Activated T-cell treated with anti-CD3 and anti-CD28 coated beads, Interleukin-2, amount 50 U/mL, for 24 hours (primary cell): Measurements from ENCODE around the gene CDKL1.
A peak's percentile ranks its signal among the peaks of the same experiment; 100 is the strongest.

Experiments
- DNase-seq: peaks from one replicate; pipeline ENCODE4 v3.0.0-alpha.2; 2020
- H3K27ac Mint-ChIP-seq: 2 replicates; pipeline ENCODE4 v1.8.0; 2020; ENCODE audit warnings: mild to moderate bottlenecking, mixed read lengths
- H3K27me3 Mint-ChIP-seq: 2 replicates; pipeline ENCODE4 v1.8.0; 2020; ENCODE audit warnings: mixed read lengths
- H3K36me3 Mint-ChIP-seq: 2 replicates; pipeline ENCODE4 v1.8.0; 2020; ENCODE audit warnings: low read depth, mixed read lengths
- H3K4me1 Mint-ChIP-seq: 2 replicates; pipeline ENCODE4 v1.8.0; 2020; ENCODE audit warnings: low read depth, mixed read lengths
- H3K4me3 Mint-ChIP-seq: 2 replicates; pipeline ENCODE4 v1.8.0; 2020; ENCODE audit warnings: mild to moderate bottlenecking, moderate library complexity, mixed read lengths
- H3K9me3 Mint-ChIP-seq: 2 replicates; pipeline ENCODE4 v1.8.0; 2020; ENCODE audit warnings: mixed read lengths

Gene CDKL1

GRCh38 chr14:50398189-50398580 is 1.5 kb upstream of the CDKL1 start:
- H3K4me1 Mint-ChIP-seq: peaks cover 18% of the 10 kb centered on the region

GRCh38 chr14:50397390-50398188 is 908 bp upstream of the CDKL1 start:
- peaks cover 18% of the 10 kb centered on the region for H3K4me1 Mint-ChIP-seq
- DNase-seq: no peak
- H3K27me3 Mint-ChIP-seq: peaks cover 3% of the 10 kb centered on the region
- peak overlapping the region; percentile 82 for H3K4me3 Mint-ChIP-seq
- H3K27ac Mint-ChIP-seq: peak overlapping the region; percentile 24
- no peaks in the 10 kb centered on the region for H3K9me3 Mint-ChIP-seq
- peaks cover 2% of the 10 kb centered on the region for H3K36me3 Mint-ChIP-seq

More at GRCh38 chr14:50398189-50398580, 1.5 kb upstream of the CDKL1 start:
- Mint-ChIP-seq H3K36me3 (peaks cover 2% of the 10 kb centered on the region), H3K9me3 (no peaks in the 10 kb centered on the region), H3K27me3 (peaks cover 3% of the 10 kb centered on the region), H3K4me3 (no peak overlapping the region), H3K27ac (no peak overlapping the region)
- no peak for DNase-seq

GRCh38 chr14:50395448-50395847 is 1.2 kb downstream of the CDKL1 start:
- Mint-ChIP-seq H3K27me3 (peaks cover 3% of the 10 kb centered on the region), H3K27ac (no peak overlapping the region), H3K4me3 (peak overlapping the region; percentile 82), H3K36me3 (peaks cover 2% of the 10 kb centered on the region), H3K9me3 (no peaks in the 10 kb centered on the region), H3K4me1 (peaks cover 18% of the 10 kb centered on the region)
- DNase-seq: no peak

GRCh38 chr14:50394713-50395112 is 2.0 kb downstream of the CDKL1 start:
- DNase-seq: no peak
- Mint-ChIP-seq H3K36me3 (peaks cover 2% of the 10 kb centered on the region), H3K4me1 (peaks cover 18% of the 10 kb centered on the region), H3K4me3 (no peak overlapping the region), H3K27ac (no peak overlapping the region), H3K9me3 (no peaks in the 10 kb centered on the region), H3K27me3 (peaks cover 3% of the 10 kb centered on the region)

- DNase-seq: no peak
Observed at GRCh38 chr14:50389668-50390441, 6.8 kb downstream of the CDKL1 start.

GRCh38 chr14:50388256-50388931 is 8.3 kb downstream of the CDKL1 start:
- Mint-ChIP-seq H3K27ac (no peak overlapping the region), H3K36me3 (no peaks in the 10 kb centered on the region), H3K4me1 (no peaks in the 10 kb centered on the region), H3K9me3 (no peaks in the 10 kb centered on the region), H3K27me3 (no peaks in the 10 kb centered on the region), H3K4me3 (no peak overlapping the region)
- no peak for DNase-seq

More at GRCh38 chr14:50389668-50390441, 6.8 kb downstream of the CDKL1 start:
- Mint-ChIP-seq H3K4me3 (no peak overlapping the region), H3K27ac (no peak overlapping the region), H3K9me3 (no peaks in the 10 kb centered on the region), H3K4me1 (peaks cover 1% of the 10 kb centered on the region), H3K27me3 (no peaks in the 10 kb centered on the region), H3K36me3 (no peaks in the 10 kb centered on the region)

- Mint-ChIP-seq H3K4me3 (no peak overlapping the region), H3K9me3 (no peaks in the 10 kb centered on the region), H3K27ac (no peak overlapping the region), H3K27me3 (no peaks in the 10 kb centered on the region), H3K4me1 (no peaks in the 10 kb centered on the region), H3K36me3 (no peaks in the 10 kb centered on the region)
- DNase-seq: no peak
Observed at GRCh38 chr14:50387548-50387947, 9.1 kb downstream of the CDKL1 start.

GRCh38 chr14:50383618-50384225 is 13.0 kb downstream of the CDKL1 start:
- Mint-ChIP-seq H3K36me3 (no peaks in the 10 kb centered on the region), H3K4me1 (no peaks in the 10 kb centered on the region), H3K4me3 (no peak overlapping the region), H3K27ac (no peak overlapping the region), H3K9me3 (no peaks in the 10 kb centered on the region), H3K27me3 (no peaks in the 10 kb centered on the region)
- no peak for DNase-seq

GRCh38 chr14:50381823-50382287 is 14.8 kb downstream of the CDKL1 start:
- DNase-seq: no peak
- Mint-ChIP-seq H3K4me1 (no peaks in the 10 kb centered on the region), H3K9me3 (no peaks in the 10 kb centered on the region), H3K27me3 (no peaks in the 10 kb centered on the region), H3K36me3 (no peaks in the 10 kb centered on the region), H3K27ac (no peak overlapping the region), H3K4me3 (no peak overlapping the region)

GRCh38 chr14:50381008-50381407 is 15.7 kb downstream of the CDKL1 start:
- DNase-seq: no peak
- Mint-ChIP-seq H3K36me3 (no peaks in the 10 kb centered on the region), H3K27me3 (no peaks in the 10 kb centered on the region), H3K4me3 (no peak overlapping the region), H3K9me3 (no peaks in the 10 kb centered on the region), H3K27ac (no peak overlapping the region), H3K4me1 (no peaks in the 10 kb centered on the region)

- H3K4me1 Mint-ChIP-seq: no peaks in the 10 kb centered on the region
- DNase-seq: no peak
- no peaks in the 10 kb centered on the region for H3K9me3 Mint-ChIP-seq
- no peaks in the 10 kb centered on the region for H3K27me3 Mint-ChIP-seq
- no peaks in the 10 kb centered on the region for H3K36me3 Mint-ChIP-seq
- no peak overlapping the region for H3K27ac Mint-ChIP-seq
- no peak overlapping the region for H3K4me3 Mint-ChIP-seq
Observed at GRCh38 chr14:50380455-50380854, 16.2 kb downstream of the CDKL1 start.

GRCh38 chr14:50379563-50379962 is 17.1 kb downstream of the CDKL1 start:
- no peaks in the 10 kb centered on the region for H3K9me3 Mint-ChIP-seq

GRCh38 chr14:50377550-50378085 is 19.1 kb downstream of the CDKL1 start:
- no peaks in the 10 kb centered on the region for H3K36me3 Mint-ChIP-seq
- H3K27ac Mint-ChIP-seq: no peak overlapping the region
- no peak for DNase-seq
- H3K9me3 Mint-ChIP-seq: no peaks in the 10 kb centered on the region
- no peak overlapping the region for H3K4me3 Mint-ChIP-seq
- H3K27me3 Mint-ChIP-seq: no peaks in the 10 kb centered on the region
- no peaks in the 10 kb centered on the region for H3K4me1 Mint-ChIP-seq

More at GRCh38 chr14:50379563-50379962, 17.1 kb downstream of the CDKL1 start:
- Mint-ChIP-seq H3K4me3 (no peak overlapping the region), H3K36me3 (no peaks in the 10 kb centered on the region), H3K27me3 (no peaks in the 10 kb centered on the region), H3K4me1 (no peaks in the 10 kb centered on the region), H3K27ac (no peak overlapping the region)
- DNase-seq: no peak

- Mint-ChIP-seq H3K4me1 (no peaks in the 10 kb centered on the region), H3K27ac (no peak overlapping the region), H3K9me3 (no peaks in the 10 kb centered on the region), H3K4me3 (no peak overlapping the region), H3K36me3 (no peaks in the 10 kb centered on the region), H3K27me3 (no peaks in the 10 kb centered on the region)
- DNase-seq: no peak
Observed at GRCh38 chr14:50375760-50376159, 20.9 kb downstream of the CDKL1 start.
